Measurements from ENCODE around the gene TRIM15. TPM values are rescaled to one million over a fixed set of nuclear protein-coding genes. Genes with fewer than 3 reads are reported as not detected.
"Not testable (repeated sequence)": the region's sequence is repeated elsewhere in the genome, so short reads cannot be mapped to it uniquely, and the experiment has no call there.

Gene TRIM15
- total RNA-seq, 1 experiment from 2014 or later = 11.8 TPM

DNA sequence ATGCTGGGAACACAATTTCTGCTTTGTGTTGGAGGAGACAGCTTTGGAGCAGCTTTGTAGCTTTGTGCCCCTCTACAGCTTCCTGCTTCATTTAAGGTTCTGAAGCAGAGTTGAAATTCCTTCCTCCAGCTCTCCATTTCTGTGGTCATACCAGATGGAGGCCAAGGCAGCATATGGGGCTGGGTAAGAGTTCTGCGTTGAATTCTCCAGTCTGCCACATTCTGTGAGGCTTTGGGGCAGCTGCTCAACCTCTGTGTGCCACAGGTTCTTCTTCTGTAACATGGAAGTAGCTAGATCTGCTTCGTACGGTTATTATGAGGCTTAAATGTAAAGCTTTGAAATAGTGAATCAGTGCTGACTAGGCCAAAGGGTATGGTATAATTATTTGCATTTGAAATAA lies 52.8 kb downstream of the TRIM15 start:
- BruUV-seq (replicated peaks) = no TSS peak
- no peaks in the 10 kb centered on the region for H3K27me3 Mint-ChIP-seq (ENCODE audit: unreplicated experiment)
- H3K9me3 Mint-ChIP-seq (ENCODE audit: low read depth, unreplicated experiment) = no peaks in the 10 kb centered on the region
- H3K4me3 Mint-ChIP-seq (ENCODE audit: low read depth, unreplicated experiment) = no peak overlapping the region
- intact Hi-C loops (cut with micrococcal nuclease; ENCODE audit: unreplicated experiment) = no loop called here
- peaks cover 45% of the 10 kb centered on the region for H3K36me3 Mint-ChIP-seq (ENCODE audit: insufficient read depth, unreplicated experiment)
- CTCF ChIA-PET = no interaction called here
- peaks cover 32% of the 10 kb centered on the region for H3K4me1 Mint-ChIP-seq (ENCODE audit: low read depth, unreplicated experiment)
- TF ChIP-seq CTCF (IDR thresholded peaks at IDR 0.05; ENCODE audit: unreplicated experiment) = no peak
- no peak overlapping the region for H3K27ac Mint-ChIP-seq (ENCODE audit: unreplicated experiment)
- DNase-seq = no peak

DNA sequence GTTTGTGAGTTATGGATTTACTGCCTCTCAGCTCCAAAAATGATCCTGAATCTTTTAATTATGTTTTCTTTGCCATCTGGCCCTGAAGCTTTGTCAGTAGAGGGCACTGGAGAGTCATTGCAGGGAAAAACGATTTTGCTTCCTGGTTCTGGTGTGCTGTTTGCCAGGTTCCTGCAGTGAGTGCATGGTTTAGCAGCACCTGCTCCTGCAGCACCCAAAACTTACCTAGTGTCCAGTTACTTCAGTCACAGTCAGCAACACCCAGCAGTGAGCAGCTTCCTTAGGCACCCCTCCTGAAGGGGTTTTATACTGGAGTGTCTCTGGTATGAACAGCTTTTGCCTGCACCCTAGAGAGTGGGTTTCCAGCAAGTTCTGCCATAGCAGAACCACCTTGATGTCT lies 55.9 kb downstream of the TRIM15 start:
- H3K27me3 Mint-ChIP-seq (ENCODE audit: unreplicated experiment) = no peaks in the 10 kb centered on the region
- peak; percentile 78 for DNase-seq
- TF ChIP-seq CTCF (IDR thresholded peaks at IDR 0.05; ENCODE audit: unreplicated experiment) = peak; percentile 85
- peaks cover 24% of the 10 kb centered on the region for H3K4me1 Mint-ChIP-seq (ENCODE audit: low read depth, unreplicated experiment)
- intact Hi-C loops (cut with micrococcal nuclease; ENCODE audit: unreplicated experiment) = loop anchor here (1.0 kb wide), 1 partner anchor 178 kb away; no protein-coding TSS in a partner anchor
- no TSS peak for BruUV-seq (replicated peaks)
- CTCF ChIA-PET = interaction anchor here (0.6 to 1.5 kb wide), 9 partner anchors 12 to 325 kb away, joined by 3 to 5 read pairs (median 3); no protein-coding TSS in a partner anchor
- H3K9me3 Mint-ChIP-seq (ENCODE audit: low read depth, unreplicated experiment) = peaks cover 9% of the 10 kb centered on the region
- H3K4me3 Mint-ChIP-seq (ENCODE audit: low read depth, unreplicated experiment) = no peak overlapping the region
- no peak overlapping the region for H3K27ac Mint-ChIP-seq (ENCODE audit: unreplicated experiment)
- peaks cover 13% of the 10 kb centered on the region for H3K36me3 Mint-ChIP-seq (ENCODE audit: insufficient read depth, unreplicated experiment)

DNA sequence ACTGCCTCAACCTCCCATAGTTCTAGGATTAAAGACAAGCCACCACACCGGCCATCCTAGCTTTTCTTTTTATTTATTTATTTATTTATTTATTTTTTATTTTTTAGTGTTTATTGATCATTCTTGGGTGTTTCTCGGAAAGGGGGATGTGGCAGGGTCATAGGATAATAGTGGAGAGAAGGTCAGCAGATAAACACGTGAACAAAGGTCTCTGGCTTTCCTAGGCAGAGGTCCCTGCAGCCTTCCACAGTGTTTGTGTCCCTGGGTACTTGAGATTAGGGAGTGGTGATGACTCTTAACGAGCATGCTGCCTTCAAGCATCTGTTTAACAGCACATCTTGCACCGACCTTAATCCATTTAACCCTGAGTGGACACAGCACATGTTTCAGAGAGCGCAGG lies 58.0 kb downstream of the TRIM15 start:
- H3K27ac Mint-ChIP-seq (ENCODE audit: unreplicated experiment); H3K4me1 Mint-ChIP-seq (ENCODE audit: low read depth, unreplicated experiment); H3K36me3 Mint-ChIP-seq (ENCODE audit: insufficient read depth, unreplicated experiment); H3K9me3 Mint-ChIP-seq (ENCODE audit: low read depth, unreplicated experiment); BruUV-seq (replicated peaks); H3K4me3 Mint-ChIP-seq (ENCODE audit: low read depth, unreplicated experiment); CTCF ChIA-PET; intact Hi-C loops (cut with micrococcal nuclease; ENCODE audit: unreplicated experiment); DNase-seq: not testable (repeated sequence)
- H3K27me3 Mint-ChIP-seq (ENCODE audit: unreplicated experiment) = peaks cover 19% of the 10 kb centered on the region

DNA sequence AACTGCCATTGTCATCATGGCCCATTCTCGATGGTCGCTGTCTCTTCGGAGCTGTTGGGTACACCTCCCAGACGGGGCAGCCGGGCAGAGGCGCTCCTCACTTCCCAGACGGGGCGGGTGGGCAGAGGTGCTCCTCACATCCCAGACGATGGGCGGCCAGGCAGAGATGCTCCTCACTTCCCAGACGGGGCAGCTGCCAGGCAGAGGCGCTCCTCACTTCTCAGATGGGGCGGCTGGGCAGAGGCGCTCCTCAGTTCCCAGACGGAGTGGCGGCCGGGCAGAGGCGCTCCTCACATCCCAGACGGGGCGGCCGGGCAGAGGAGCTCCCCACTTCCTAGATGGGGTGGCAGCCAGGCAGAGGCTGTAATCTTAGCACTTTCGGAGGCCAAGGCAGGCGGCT lies 58.6 kb downstream of the TRIM15 start:
- BruUV-seq (replicated peaks); H3K9me3 Mint-ChIP-seq (ENCODE audit: low read depth, unreplicated experiment); H3K4me1 Mint-ChIP-seq (ENCODE audit: low read depth, unreplicated experiment); H3K27ac Mint-ChIP-seq (ENCODE audit: unreplicated experiment); DNase-seq; intact Hi-C loops (cut with micrococcal nuclease; ENCODE audit: unreplicated experiment); H3K36me3 Mint-ChIP-seq (ENCODE audit: insufficient read depth, unreplicated experiment); H3K4me3 Mint-ChIP-seq (ENCODE audit: low read depth, unreplicated experiment): not testable (repeated sequence)
- peaks cover 21% of the 10 kb centered on the region for H3K27me3 Mint-ChIP-seq (ENCODE audit: unreplicated experiment)
- CTCF ChIA-PET = interaction anchor here (0.7 kb wide), 1 partner anchor 95 kb away, joined by 3 read pairs; no protein-coding TSS in a partner anchor

Other genes starting within 250 kb of the TRIM15 start
- gene HLA-A, start 221.0 kb upstream of the TRIM15 start, total RNA-seq (2022) = 451 and 963 TPM in 2 replicates
- 25.1 and 25.2 TPM in 2 replicates for gene POLR1H, start 102.3 kb upstream of the TRIM15 start, total RNA-seq (2022)
- 72.8 and 75.2 TPM in 2 replicates for gene PPP1R11, start 96.3 kb upstream of the TRIM15 start, total RNA-seq (2022)
- gene RNF39, start 87.8 kb upstream of the TRIM15 start, total RNA-seq (2022) = 1.3 and 1.4 TPM in 2 replicates
- 161 and 181 TPM in 2 replicates for gene TRIM31, start 50.5 kb upstream of the TRIM15 start, total RNA-seq (2022)
- gene TRIM40, start 27.4 kb upstream of the TRIM15 start, total RNA-seq (2022) = 0.29 TPM in 1 of 2 replicates, not detected in the other
- 1.8 and 2.7 TPM in 2 replicates for gene TRIM10, start 2.3 kb upstream of the TRIM15 start, total RNA-seq (2022)
- gene TRIM26, start 49.9 kb downstream of the TRIM15 start, total RNA-seq (2022) = 89.9 and 118 TPM in 2 replicates
- gene TRIM39, start 163.4 kb downstream of the TRIM15 start, total RNA-seq (2022) = 22.0 and 22.3 TPM in 2 replicates
- 53.3 and 64.2 TPM in 2 replicates for gene RPP21, start 181.6 kb downstream of the TRIM15 start, total RNA-seq (2022)

Data from Calu3 (cell line).